ENCODE data around the gene MYLIP. TPM values are rescaled to one million over a fixed set of nuclear protein-coding genes. Genes with fewer than 3 reads are reported as not detected.

Gene MYLIP
- total RNA-seq, 2 donors from 2014 or later = 191 to 229 TPM

DNA sequence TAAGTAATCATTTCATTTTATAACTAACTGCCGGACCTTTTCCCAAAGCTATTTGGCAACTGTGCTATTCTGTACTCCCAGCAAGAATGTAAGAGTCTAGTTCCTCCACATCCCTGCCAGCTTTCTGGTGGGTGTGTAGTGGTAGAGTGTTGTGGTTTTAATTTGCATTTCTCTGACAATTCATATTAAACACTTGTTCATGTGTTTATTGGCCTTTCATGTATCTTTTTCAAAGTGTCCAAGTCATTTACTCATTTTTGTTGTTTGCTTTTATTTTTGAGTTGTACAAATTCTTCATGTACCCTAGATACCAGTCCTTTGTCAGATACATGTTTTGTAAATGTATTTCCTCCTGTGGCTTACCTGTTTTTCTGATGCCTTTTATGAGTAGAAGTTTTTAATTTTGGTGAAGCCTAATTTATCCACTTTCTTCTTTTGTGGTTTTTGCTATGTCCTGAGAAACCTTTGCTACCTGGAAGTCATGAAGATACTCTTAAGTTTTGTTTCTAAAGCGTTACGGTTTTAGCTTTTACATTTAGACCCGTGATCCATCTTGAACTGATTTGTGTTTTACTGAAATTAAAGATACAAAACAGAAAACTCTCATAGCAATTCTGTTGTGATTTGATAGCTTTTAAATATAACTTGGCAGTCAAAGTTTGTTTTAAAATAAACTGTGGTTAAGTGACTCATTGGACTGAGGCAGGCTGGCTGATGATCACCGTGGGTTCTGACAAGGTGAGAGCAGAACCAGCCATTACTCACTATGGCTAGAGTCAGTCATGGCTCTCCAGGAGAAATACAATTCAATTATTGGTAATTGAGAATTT, 8.0 kb downstream of the MYLIP start:
- DNase-seq = peak in 1 of 3 donors; percentile 39
- peak overlapping the region; percentile 87 for H3K4me3 Mint-ChIP-seq
- peaks cover 66% of the 10 kb centered on the region for H3K4me1 Mint-ChIP-seq
- H3K9me3 ChIP-seq (ENCODE audit: control insufficient read depth, low read length, poor library complexity, severe bottlenecking) = no peaks in the 10 kb centered on the region
- peak; percentile 57 for ATAC-seq
- H3K27ac Mint-ChIP-seq = peak overlapping the region; percentile 87
- H3K36me3 Mint-ChIP-seq (ENCODE audit: low read depth) = peaks cover 18% of the 10 kb centered on the region
- H3K27me3 Mint-ChIP-seq = no peaks in the 10 kb centered on the region

DNA sequence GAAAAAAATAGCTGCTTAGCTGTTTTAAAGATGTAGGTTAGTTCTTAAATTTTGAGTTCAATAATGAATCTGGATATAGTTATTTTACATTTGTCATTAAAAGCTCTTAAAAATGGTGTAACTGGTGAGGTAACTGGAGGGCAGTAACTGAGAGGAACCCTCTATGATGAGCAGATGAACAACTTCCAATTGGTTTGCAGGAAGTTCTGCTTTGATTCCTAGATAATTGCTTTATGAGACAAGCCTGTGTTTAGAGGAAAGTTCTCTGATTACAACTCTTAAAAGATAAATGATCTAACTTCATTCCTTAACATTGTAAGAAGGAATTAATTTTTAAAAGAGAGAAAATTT, 8.5 kb downstream of the MYLIP start:
- Mint-ChIP-seq H3K36me3 (ENCODE audit: low read depth) (peaks cover 18% of the 10 kb centered on the region), H3K27ac (peak overlapping the region; percentile 87), H3K4me3 (peak overlapping the region; percentile 87), H3K27me3 (no peaks in the 10 kb centered on the region), H3K4me1 (peaks cover 67% of the 10 kb centered on the region)
- no peaks in the 10 kb centered on the region for H3K9me3 ChIP-seq (ENCODE audit: control insufficient read depth, low read length, poor library complexity, severe bottlenecking)
- ATAC-seq = no peak
- DNase-seq = no peak

DNA sequence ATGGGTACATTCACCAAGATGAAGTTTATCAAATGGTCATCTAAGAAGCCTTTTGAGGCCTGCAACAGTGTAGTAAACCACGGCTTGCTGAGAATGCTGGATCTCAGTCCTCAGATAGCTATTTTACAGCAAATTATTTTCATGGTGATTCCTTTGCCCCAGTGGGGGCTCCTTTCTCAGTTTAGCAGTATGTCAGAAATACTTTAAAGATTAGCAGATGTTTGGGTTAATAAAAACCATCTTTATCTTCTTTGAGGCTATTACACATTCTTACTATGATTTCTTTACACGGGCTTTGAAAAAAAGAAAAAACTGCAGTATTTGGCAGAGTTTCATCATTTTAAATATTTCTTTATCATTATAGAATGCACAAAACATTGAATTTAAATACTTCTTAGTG, 10.7 kb downstream of the MYLIP start:
- no peaks in the 10 kb centered on the region for H3K9me3 ChIP-seq (ENCODE audit: control insufficient read depth, low read length, poor library complexity, severe bottlenecking)
- no peak for ATAC-seq
- H3K4me3 Mint-ChIP-seq = peak overlapping the region; percentile 67
- peaks cover 17% of the 10 kb centered on the region for H3K36me3 Mint-ChIP-seq (ENCODE audit: low read depth)
- H3K4me1 Mint-ChIP-seq = peaks cover 54% of the 10 kb centered on the region
- peak overlapping the region; percentile 90 for H3K27ac Mint-ChIP-seq
- H3K27me3 Mint-ChIP-seq = no peaks in the 10 kb centered on the region
- DNase-seq = no peak

DNA sequence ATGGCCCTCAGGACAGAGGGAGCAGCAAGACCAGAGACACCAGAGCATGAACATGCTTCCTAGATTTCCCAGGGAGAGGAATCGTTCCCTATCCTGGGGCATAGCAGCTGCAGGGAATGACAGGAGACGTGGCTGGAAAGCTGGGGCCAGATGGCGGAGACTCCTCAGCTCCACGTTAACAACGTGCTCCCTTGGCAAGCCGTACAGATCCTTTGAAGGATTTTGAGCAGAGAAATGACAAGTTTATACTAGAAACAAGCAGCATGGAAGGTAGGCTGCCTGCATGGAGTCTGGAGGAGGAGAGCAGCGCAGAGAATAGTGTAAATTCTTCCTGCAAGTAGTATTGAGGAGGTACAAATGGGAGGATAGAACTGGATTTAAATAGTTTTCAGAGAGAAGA, 11.7 kb downstream of the MYLIP start:
- H3K27me3 Mint-ChIP-seq = no peaks in the 10 kb centered on the region
- DNase-seq (no peak), ATAC-seq (no peak)
- peak overlapping the region; percentile 10 for H3K4me3 Mint-ChIP-seq
- no peaks in the 10 kb centered on the region for H3K9me3 ChIP-seq (ENCODE audit: control insufficient read depth, low read length, poor library complexity, severe bottlenecking)
- H3K4me1 Mint-ChIP-seq = peaks cover 46% of the 10 kb centered on the region
- H3K36me3 Mint-ChIP-seq (ENCODE audit: low read depth) = peaks cover 17% of the 10 kb centered on the region
- H3K27ac Mint-ChIP-seq = peak overlapping the region; percentile 90

DNA sequence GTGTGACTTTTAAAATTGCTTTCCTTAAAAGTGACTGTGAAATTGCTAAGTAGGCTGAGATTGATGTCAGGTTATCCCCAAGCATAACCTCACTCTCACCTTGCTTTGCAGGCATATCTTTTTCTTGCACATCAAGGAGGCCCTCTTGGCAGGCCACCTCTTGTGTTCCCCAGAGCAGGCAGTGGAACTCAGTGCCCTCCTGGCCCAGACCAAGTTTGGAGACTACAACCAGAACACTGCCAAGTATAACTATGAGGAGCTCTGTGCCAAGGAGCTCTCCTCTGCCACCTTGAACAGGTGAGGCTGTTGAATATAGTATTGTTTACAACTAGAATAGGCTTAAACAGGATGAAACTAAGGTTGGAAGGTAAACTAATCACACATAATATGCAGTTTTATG, 12.6 kb downstream of the MYLIP start:
- no peaks in the 10 kb centered on the region for H3K27me3 Mint-ChIP-seq
- ATAC-seq (no peak), DNase-seq (no peak)
- peaks cover 46% of the 10 kb centered on the region for H3K4me1 Mint-ChIP-seq
- no peaks in the 10 kb centered on the region for H3K9me3 ChIP-seq (ENCODE audit: control insufficient read depth, low read length, poor library complexity, severe bottlenecking)
- peak overlapping the region; percentile 43 for H3K4me3 Mint-ChIP-seq
- H3K36me3 Mint-ChIP-seq (ENCODE audit: low read depth) = peaks cover 17% of the 10 kb centered on the region
- peak overlapping the region; percentile 90 for H3K27ac Mint-ChIP-seq

DNA sequence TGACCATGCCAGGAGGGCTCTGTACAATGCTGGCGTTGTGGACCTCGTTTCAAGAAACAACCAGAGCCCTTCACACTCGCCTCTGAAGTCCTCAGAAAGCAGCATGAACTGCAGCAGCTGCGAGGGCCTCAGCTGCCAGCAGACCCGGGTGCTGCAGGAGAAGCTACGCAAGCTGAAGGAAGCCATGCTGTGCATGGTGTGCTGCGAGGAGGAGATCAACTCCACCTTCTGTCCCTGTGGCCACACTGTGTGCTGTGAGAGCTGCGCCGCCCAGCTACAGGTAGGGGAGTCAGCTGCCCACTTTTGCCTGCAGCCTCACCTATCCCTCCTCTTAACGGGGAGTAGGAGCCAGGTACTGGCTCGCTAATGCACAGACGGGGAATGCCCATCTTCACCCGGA, 16.2 kb downstream of the MYLIP start:
- no peaks in the 10 kb centered on the region for H3K27me3 Mint-ChIP-seq
- H3K27ac Mint-ChIP-seq = peak overlapping the region; percentile 61
- H3K4me1 Mint-ChIP-seq = peaks cover 40% of the 10 kb centered on the region
- H3K36me3 Mint-ChIP-seq (ENCODE audit: low read depth) = peaks cover 27% of the 10 kb centered on the region
- no peaks in the 10 kb centered on the region for H3K9me3 ChIP-seq (ENCODE audit: control insufficient read depth, low read length, poor library complexity, severe bottlenecking)
- DNase-seq (no peak), ATAC-seq (no peak)
- H3K4me3 Mint-ChIP-seq = no peak overlapping the region

DNA sequence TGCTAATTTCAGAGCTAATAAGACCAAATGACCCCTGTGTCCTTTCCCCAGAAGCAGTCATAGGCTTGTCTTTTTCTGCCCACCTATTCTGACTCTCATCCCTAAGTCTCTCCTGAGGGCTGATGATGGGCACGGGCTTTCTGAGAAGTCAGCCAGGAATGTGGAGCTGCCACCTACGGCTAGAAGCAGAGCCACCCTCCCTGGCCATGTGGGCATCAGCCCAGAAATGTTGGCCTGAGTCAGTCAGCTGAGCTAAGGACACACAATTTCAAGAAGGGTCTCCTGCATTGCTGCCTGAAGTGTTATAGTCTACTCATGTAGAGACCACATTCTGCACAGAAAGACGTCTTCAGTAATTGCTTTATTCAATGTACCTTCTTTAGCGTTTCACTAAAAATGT, 17.1 kb downstream of the MYLIP start:
- no peak for ATAC-seq
- Mint-ChIP-seq H3K4me3 (no peak overlapping the region), H3K4me1 (peaks cover 37% of the 10 kb centered on the region), H3K27me3 (no peaks in the 10 kb centered on the region), H3K36me3 (ENCODE audit: low read depth) (peaks cover 24% of the 10 kb centered on the region), H3K27ac (peak overlapping the region; percentile 61)
- no peaks in the 10 kb centered on the region for H3K9me3 ChIP-seq (ENCODE audit: control insufficient read depth, low read length, poor library complexity, severe bottlenecking)
- DNase-seq = no peak

DNA sequence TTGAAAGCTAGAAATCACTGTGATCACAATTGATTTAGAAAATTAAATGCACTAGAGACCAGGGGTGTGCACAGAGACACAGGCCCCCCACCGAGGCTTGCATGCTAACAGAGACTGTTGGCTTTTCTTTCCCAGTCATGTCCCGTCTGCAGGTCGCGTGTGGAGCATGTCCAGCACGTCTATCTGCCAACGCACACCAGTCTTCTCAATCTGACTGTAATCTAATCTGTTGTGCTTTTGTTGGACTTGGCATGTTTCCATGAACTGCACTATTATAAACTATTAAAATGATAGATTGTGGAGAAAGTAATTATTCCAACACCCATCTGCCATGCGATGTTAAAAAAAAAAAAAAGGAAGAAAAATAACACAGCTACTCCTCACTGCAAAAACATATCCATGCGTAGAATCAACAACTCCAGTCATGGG, 17.7 kb downstream of the MYLIP start:
- H3K4me3 Mint-ChIP-seq = peak overlapping the region; percentile 7
- DNase-seq = no peak
- H3K36me3 Mint-ChIP-seq (ENCODE audit: low read depth) = peaks cover 21% of the 10 kb centered on the region
- no peak for ATAC-seq
- no peaks in the 10 kb centered on the region for H3K9me3 ChIP-seq (ENCODE audit: control insufficient read depth, low read length, poor library complexity, severe bottlenecking)
- H3K4me1 Mint-ChIP-seq = peaks cover 34% of the 10 kb centered on the region
- H3K27ac Mint-ChIP-seq = peak overlapping the region; percentile 61
- H3K27me3 Mint-ChIP-seq = no peaks in the 10 kb centered on the region

DNA sequence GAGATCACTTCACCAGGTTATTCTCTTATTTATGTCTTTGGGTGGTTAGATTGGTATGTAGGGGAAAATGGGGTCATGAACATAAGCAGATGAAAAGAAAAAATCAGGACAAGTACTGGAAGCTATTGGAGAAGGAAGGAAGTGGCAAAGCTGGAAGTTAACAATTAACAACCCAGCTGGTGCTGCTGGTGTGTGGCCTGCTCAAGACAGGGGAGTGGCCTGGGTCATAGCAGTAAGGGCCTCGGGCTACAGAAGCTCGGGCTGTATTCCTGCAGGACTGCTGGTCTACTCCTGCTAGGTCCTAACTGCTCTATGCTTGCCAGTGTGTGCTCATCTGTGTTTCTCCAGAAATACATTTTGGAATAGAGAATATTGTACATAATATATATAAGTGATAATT, 19.6 kb downstream of the MYLIP start:
- peaks cover 30% of the 10 kb centered on the region for H3K4me1 Mint-ChIP-seq
- no peak overlapping the region for H3K4me3 Mint-ChIP-seq
- ATAC-seq (no peak), DNase-seq (no peak)
- no peaks in the 10 kb centered on the region for H3K9me3 ChIP-seq (ENCODE audit: control insufficient read depth, low read length, poor library complexity, severe bottlenecking)
- no peaks in the 10 kb centered on the region for H3K27me3 Mint-ChIP-seq
- H3K27ac Mint-ChIP-seq = peak overlapping the region; percentile 91
- H3K36me3 Mint-ChIP-seq (ENCODE audit: low read depth) = peaks cover 21% of the 10 kb centered on the region

DNA sequence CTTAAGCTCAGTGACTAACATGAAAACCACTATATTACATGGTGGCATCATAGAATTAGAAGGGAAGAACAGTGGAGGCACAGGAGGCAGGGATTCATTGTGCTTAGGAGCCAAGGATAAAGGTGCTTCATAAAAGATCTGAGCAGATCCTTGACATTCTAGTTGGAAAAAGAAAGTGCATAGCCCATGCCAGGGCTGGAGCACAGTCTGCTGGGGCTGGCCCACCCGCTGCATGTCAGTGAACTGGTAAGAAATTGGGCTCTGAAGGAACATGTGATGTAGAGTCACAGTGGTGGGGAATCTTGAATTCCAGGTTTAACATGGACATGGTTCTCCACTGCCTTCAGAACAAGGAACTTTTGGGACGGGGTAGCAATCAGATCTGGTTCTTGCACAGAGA, 20.4 kb downstream of the MYLIP start:
- Mint-ChIP-seq H3K27ac (peak overlapping the region; percentile 91), H3K4me3 (peak overlapping the region; percentile 28), H3K27me3 (no peaks in the 10 kb centered on the region), H3K4me1 (peaks cover 28% of the 10 kb centered on the region), H3K36me3 (ENCODE audit: low read depth) (peaks cover 19% of the 10 kb centered on the region)
- DNase-seq (no peak), ATAC-seq (no peak)
- no peaks in the 10 kb centered on the region for H3K9me3 ChIP-seq (ENCODE audit: control insufficient read depth, low read length, poor library complexity, severe bottlenecking)

DNA sequence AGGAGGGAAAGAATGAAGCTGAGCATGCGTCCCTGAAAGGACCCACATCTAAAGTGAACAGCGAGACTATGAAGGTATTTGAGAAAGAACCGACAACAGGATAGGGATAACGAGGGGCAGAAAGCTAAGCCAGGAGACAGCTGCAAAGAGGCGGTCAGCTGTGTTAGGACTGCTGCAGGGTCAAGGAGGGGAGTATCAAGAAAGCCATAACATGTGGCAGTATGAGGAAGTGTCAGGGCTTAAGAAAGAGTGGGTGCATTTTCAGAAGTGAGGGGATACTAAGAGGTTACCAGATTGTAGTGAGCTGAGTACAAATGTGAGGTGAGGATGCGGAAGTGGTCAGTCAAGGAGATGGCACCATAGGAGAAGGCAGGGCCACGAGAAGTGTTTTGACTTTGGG, 21.2 kb downstream of the MYLIP start:
- peak; percentile 22 for ATAC-seq
- H3K27ac Mint-ChIP-seq = peak overlapping the region; percentile 91
- H3K27me3 Mint-ChIP-seq = no peaks in the 10 kb centered on the region
- H3K36me3 Mint-ChIP-seq (ENCODE audit: low read depth) = peaks cover 21% of the 10 kb centered on the region
- DNase-seq = no peak
- peaks cover 28% of the 10 kb centered on the region for H3K4me1 Mint-ChIP-seq
- peak overlapping the region; percentile 67 for H3K4me3 Mint-ChIP-seq
- no peaks in the 10 kb centered on the region for H3K9me3 ChIP-seq (ENCODE audit: control insufficient read depth, low read length, poor library complexity, severe bottlenecking)

DNA sequence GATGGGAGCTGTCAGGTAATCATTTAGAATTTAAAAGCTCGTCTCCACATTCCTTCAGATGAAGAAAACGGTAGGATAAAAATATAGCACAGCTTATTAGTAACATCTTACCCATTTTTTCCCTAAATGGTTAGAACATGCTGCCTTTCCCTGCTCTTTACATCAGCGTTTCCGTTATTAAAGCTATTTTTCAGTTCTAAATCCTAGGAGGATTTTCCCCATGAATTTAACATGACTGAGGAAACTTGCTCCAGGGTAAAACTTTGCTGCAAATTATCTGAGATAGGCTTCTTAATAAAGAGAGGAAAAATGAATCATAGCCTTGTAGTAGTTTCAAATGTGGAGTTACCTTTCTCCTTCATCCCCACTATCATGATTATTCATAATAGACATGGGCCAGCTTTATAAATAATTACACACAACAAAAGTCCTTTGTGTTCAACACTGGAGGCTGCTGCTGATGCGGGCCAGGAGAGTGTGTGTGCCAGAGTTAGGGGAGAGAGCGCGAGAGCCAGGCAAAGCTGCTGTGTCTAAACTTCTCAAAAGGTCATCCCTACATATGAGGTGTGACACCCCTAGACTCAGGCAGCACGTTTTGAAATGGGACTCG, 24.4 kb downstream of the MYLIP start:
- Mint-ChIP-seq H3K27me3 (no peaks in the 10 kb centered on the region), H3K4me1 (peaks cover 20% of the 10 kb centered on the region), H3K27ac (no peak overlapping the region), H3K36me3 (ENCODE audit: low read depth) (peaks cover 20% of the 10 kb centered on the region), H3K4me3 (no peak overlapping the region)
- no peaks in the 10 kb centered on the region for H3K9me3 ChIP-seq (ENCODE audit: control insufficient read depth, low read length, poor library complexity, severe bottlenecking)
- ATAC-seq (no peak), DNase-seq (no peak)

DNA sequence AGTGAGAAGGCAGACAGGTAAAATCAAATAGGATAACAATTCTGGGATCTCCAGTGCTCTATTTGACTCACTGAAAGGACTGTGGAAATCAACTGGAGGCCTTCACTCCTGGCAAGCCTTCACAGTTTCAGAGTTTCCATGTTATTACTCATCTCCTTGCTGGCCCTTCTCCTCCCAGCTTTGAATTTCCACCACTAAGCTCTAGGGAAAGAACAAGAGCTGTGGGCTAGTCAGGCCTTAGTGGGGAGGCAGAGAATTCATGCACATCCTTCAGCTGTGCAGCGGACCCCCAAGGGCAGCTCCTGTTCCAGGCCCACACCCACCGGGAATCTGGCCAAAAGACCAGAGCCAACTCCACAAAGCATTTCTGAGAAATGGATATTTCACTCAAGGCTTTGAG, 26.0 kb downstream of the MYLIP start:
- no peak for ATAC-seq
- H3K27ac Mint-ChIP-seq = no peak overlapping the region
- H3K4me3 Mint-ChIP-seq = no peak overlapping the region
- DNase-seq = no peak
- H3K36me3 Mint-ChIP-seq (ENCODE audit: low read depth) = peaks cover 13% of the 10 kb centered on the region
- H3K9me3 ChIP-seq (ENCODE audit: control insufficient read depth, low read length, poor library complexity, severe bottlenecking) = no peaks in the 10 kb centered on the region
- H3K27me3 Mint-ChIP-seq = no peaks in the 10 kb centered on the region
- H3K4me1 Mint-ChIP-seq = peaks cover 8% of the 10 kb centered on the region

DNA sequence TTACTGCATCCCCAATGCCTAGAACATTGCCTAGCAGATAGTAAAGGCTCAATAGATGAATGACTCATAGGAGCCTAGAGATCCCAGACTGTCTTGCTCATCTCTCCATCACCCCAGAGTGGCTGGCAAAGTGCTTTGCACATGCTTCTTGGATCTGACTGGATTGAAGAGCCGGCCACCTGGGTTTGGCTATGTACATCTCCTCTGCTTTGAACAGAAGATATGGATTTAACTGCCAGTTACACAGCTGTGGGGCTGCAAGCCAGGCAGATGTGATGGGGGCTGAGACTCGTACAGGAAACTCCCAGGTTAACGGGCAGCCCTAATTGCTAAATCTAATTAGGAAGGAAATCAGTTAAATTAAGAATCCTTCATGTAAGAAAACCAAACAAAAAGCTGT, 28.6 kb downstream of the MYLIP start:
- no peak for DNase-seq
- H3K4me1 Mint-ChIP-seq = peaks cover 9% of the 10 kb centered on the region
- H3K27me3 Mint-ChIP-seq = no peaks in the 10 kb centered on the region
- H3K9me3 ChIP-seq (ENCODE audit: control insufficient read depth, low read length, poor library complexity, severe bottlenecking) = no peaks in the 10 kb centered on the region
- H3K36me3 Mint-ChIP-seq (ENCODE audit: low read depth) = peaks cover 4% of the 10 kb centered on the region
- H3K27ac Mint-ChIP-seq = no peak overlapping the region
- H3K4me3 Mint-ChIP-seq = no peak overlapping the region
- ATAC-seq = no peak

Measured in T-helper 17 cell (primary cell).